Upper lobe of left lung (tissue), 4 donors: ENCODE measurements around the gene CTTN.

Experiments
- EP300 ChIP-seq, 4 donors: sonication (generic); formaldehyde crosslinking; IDR thresholded peaks; one replicate each; pipeline ENCODE4 v1.5.1; 2017; ENCODE audit warnings: antibody characterized with exemption in 4 of 4, control low read depth in 2 of 4
- POLR2A ChIP-seq, 4 donors: fragments of 450-650 bp; IDR thresholded peaks; one replicate each; pipeline ENCODE4 v1.5.1; 2016 to 2017; ENCODE audit warnings: antibody characterized with exemption in 4 of 4, mild to moderate bottlenecking in 2 of 4
- POLR2AphosphoS5 ChIP-seq, 2 donors: sonication (generic); formaldehyde crosslinking; IDR thresholded peaks; one replicate each; pipeline ENCODE4 v1.5.1; 2017; ENCODE audit warnings: antibody characterized with exemption in 2 of 2
- TF ChIP-seq, protein P1 (sequence below), 6 experiments: fragments of 450-650 bp in 4 of 6; fragments of 200-600 bp in 2 of 6; sonication (generic) in 2 of 6; IDR thresholded peaks; one replicate each; pipeline ENCODE4 v1.5.1; 2016 to 2019; ENCODE audit warnings: antibody characterized with exemption in 6 of 6

- TF ChIP-seq, protein P1, sequence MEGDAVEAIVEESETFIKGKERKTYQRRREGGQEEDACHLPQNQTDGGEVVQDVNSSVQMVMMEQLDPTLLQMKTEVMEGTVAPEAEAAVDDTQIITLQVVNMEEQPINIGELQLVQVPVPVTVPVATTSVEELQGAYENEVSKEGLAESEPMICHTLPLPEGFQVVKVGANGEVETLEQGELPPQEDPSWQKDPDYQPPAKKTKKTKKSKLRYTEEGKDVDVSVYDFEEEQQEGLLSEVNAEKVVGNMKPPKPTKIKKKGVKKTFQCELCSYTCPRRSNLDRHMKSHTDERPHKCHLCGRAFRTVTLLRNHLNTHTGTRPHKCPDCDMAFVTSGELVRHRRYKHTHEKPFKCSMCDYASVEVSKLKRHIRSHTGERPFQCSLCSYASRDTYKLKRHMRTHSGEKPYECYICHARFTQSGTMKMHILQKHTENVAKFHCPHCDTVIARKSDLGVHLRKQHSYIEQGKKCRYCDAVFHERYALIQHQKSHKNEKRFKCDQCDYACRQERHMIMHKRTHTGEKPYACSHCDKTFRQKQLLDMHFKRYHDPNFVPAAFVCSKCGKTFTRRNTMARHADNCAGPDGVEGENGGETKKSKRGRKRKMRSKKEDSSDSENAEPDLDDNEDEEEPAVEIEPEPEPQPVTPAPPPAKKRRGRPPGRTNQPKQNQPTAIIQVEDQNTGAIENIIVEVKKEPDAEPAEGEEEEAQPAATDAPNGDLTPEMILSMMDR (IDR thresholded peaks at IDR 0.05): no peak
- no peak for TF ChIP-seq POLR2A (IDR thresholded peaks at IDR 0.05)
- no peak for TF ChIP-seq POLR2AphosphoS5 (IDR thresholded peaks at IDR 0.05)
- no peak for TF ChIP-seq EP300 (IDR thresholded peaks at IDR 0.05)
Observed at GRCh38 chr11:70377645-70378044, 20.7 kb upstream of the CTTN start.
